Endodermal cell (in vitro differentiated cells): Measurements from ENCODE around the gene ATP8B4. TPM values are rescaled to one million over a fixed set of nuclear protein-coding genes. Genes with fewer than 3 reads are reported as not detected.

Experiments
- DNase-seq: peaks from one replicate; pipeline ENCODE4 v3.0.0-alpha.2; 2017
- H3K27ac ChIP-seq: 2 replicates; pipeline ENCODE4 v1.5.1; 2013; ENCODE audit warnings: mild to moderate bottlenecking, low read depth, low read length, moderate library complexity
- H3K27me3 ChIP-seq: 2 replicates; pipeline ENCODE4 v1.6.1; 2013; ENCODE audit warnings: mild to moderate bottlenecking, low read length, moderate library complexity; ENCODE audit not compliant: insufficient read depth, control insufficient read depth, poor library complexity, severe bottlenecking
- H3K36me3 ChIP-seq: 2 replicates; pipeline ENCODE4 v1.7.0; 2013; ENCODE audit warnings: mild to moderate bottlenecking, low read length, moderate library complexity; ENCODE audit not compliant: control insufficient read depth, insufficient read depth
- H3K4me1 ChIP-seq: one replicate; pipeline ENCODE4 v1.7.0; 2013; ENCODE audit warnings: low read length; ENCODE audit not compliant: control insufficient read depth, insufficient read depth
- H3K4me3 ChIP-seq: 2 replicates; pipeline ENCODE4 v1.5.1; 2013; ENCODE audit warnings: mild to moderate bottlenecking, low read length, moderate library complexity
- H3K9ac ChIP-seq: 2 replicates; pipeline ENCODE4 v1.6.1; 2013; ENCODE audit warnings: mild to moderate bottlenecking, low read length, moderate library complexity; ENCODE audit not compliant: poor library complexity, severe bottlenecking; ENCODE audit errors: extremely low read depth
- H3K9me3 ChIP-seq: 2 replicates; pipeline ENCODE4 v1.6.1; 2013; ENCODE audit warnings: mild to moderate bottlenecking, low read length, moderate library complexity; ENCODE audit not compliant: control insufficient read depth
- H3K27ac Mint-ChIP-seq: 2 replicates; pipeline ENCODE4 v1.8.0; 2020; ENCODE audit warnings: mixed read lengths
- H3K27me3 Mint-ChIP-seq: 2 replicates; pipeline ENCODE4 v1.8.0; 2021; ENCODE audit warnings: mild to moderate bottlenecking, mixed read lengths; ENCODE audit not compliant: insufficient read depth
- H3K36me3 Mint-ChIP-seq: 2 replicates; pipeline ENCODE4 v1.8.0; 2020; ENCODE audit warnings: low read depth, mixed read lengths
- H3K4me1 Mint-ChIP-seq: 2 replicates; pipeline ENCODE4 v1.8.0; 2020; ENCODE audit warnings: mixed read lengths
- H3K4me3 Mint-ChIP-seq: 2 replicates; pipeline ENCODE4 v1.8.0; 2020; ENCODE audit warnings: mild to moderate bottlenecking, moderate library complexity, mixed read lengths
- H3K9me3 Mint-ChIP-seq: 2 replicates; pipeline ENCODE4 v1.8.0; 2020; ENCODE audit warnings: mild to moderate bottlenecking, mixed read lengths
- CTCF ChIP-seq: fragments of 200-600 bp; sonication (generic); conservative IDR thresholded peaks from 2 replicates; pipeline ENCODE4 v1.5.0; 2021; ENCODE audit warnings: antibody characterized with exemption, mild to moderate bottlenecking
- WGBS, 2 experiments: methylation state at CpG; one replicate each; pipeline versions ENCODE4 v1.1.5 to v1.1.7; 2013; ENCODE audit warnings: missing lambda C conversion rate in 2 of 2, mixed read lengths in 1 of 2; ENCODE audit not compliant: insufficient coverage in 1 of 2, insufficient read length in 1 of 2; 5-methylcytosine and 5-hydroxymethylcytosine counted together
- total RNA-seq, 2 donors: library from RNA; stranded (reverse); fragmentation: NEBNext Ultra II Directional in 1 of 2; extraction: Animal tissue kit (Norgen Biotek cat#: 25700) in 1 of 2; gene quantifications; 2 replicates in 1 of 2; 3 replicates in 1 of 2; pipeline ENCODE4 v1.2.1, GENCODE V29; 2021

ATP8B4 gene
- total RNA-seq, 2 donors from 2014 or later: 0.64 to 0.95 TPM

GRCh38 chr15:49888323-49888693 lies 230.7 kb downstream of the ATP8B4 start:
- Mint-ChIP-seq H3K36me3 (no peaks in the 10 kb centered on the region), H3K4me1 (no peaks in the 10 kb centered on the region), H3K27me3 (no peaks in the 10 kb centered on the region), H3K9me3 (no peaks in the 10 kb centered on the region), H3K4me3 (no peak overlapping the region), H3K27ac (no peak overlapping the region)
- Histone ChIP-seq H3K4me1 (no peaks in the 10 kb centered on the region), H3K9me3 (no peaks in the 10 kb centered on the region), H3K9ac (no peak overlapping the region), H3K36me3 (no peaks in the 10 kb centered on the region), H3K4me3 (no peak overlapping the region), H3K27me3 (no peaks in the 10 kb centered on the region), H3K27ac (no peak overlapping the region)
- DNase-seq: no peak
- TF ChIP-seq CTCF: no peak
- WGBS, 2 experiments: 94 to 100% methylated on average over 1 to 2 of the region's 2 CpGs

GRCh38 chr15:49887659-49888322 lies 231.2 kb downstream of the ATP8B4 start:
- DNase-seq: no peak
- Histone ChIP-seq H3K27me3 (no peaks in the 10 kb centered on the region), H3K9ac (no peak overlapping the region), H3K27ac (no peak overlapping the region), H3K36me3 (no peaks in the 10 kb centered on the region), H3K4me1 (no peaks in the 10 kb centered on the region), H3K9me3 (no peaks in the 10 kb centered on the region), H3K4me3 (no peak overlapping the region)
- Mint-ChIP-seq H3K36me3 (no peaks in the 10 kb centered on the region), H3K27me3 (no peaks in the 10 kb centered on the region), H3K4me1 (no peaks in the 10 kb centered on the region), H3K9me3 (no peaks in the 10 kb centered on the region), H3K27ac (no peak overlapping the region), H3K4me3 (no peak overlapping the region)
- 89 to 92% methylated on average over 6 to 7 of the region's 7 CpGs for WGBS, 2 experiments
- TF ChIP-seq CTCF: no peak

GRCh38 chr15:49883121-49883520 lies 235.9 kb downstream of the ATP8B4 start:
- WGBS, 2 experiments: 91% methylated on average over 4 of the region's 4 CpGs; no CpG with 5 or more reads in 1 of the 2 experiments
- Mint-ChIP-seq H3K27ac (no peak overlapping the region), H3K27me3 (no peaks in the 10 kb centered on the region), H3K36me3 (no peaks in the 10 kb centered on the region), H3K9me3 (no peaks in the 10 kb centered on the region), H3K4me3 (no peak overlapping the region), H3K4me1 (no peaks in the 10 kb centered on the region)
- no peak for TF ChIP-seq CTCF
- no peak overlapping the region for H3K9ac ChIP-seq
- H3K4me1 ChIP-seq: no peaks in the 10 kb centered on the region
- no peak for DNase-seq
- H3K9me3 ChIP-seq: no peaks in the 10 kb centered on the region
- H3K27ac ChIP-seq: no peak overlapping the region
- no peak overlapping the region for H3K4me3 ChIP-seq
- H3K36me3 ChIP-seq: no peaks in the 10 kb centered on the region
- H3K27me3 ChIP-seq: no peaks in the 10 kb centered on the region
